ENCODE measurements around the gene WNT7B. TPM values are rescaled to one million over a fixed set of nuclear protein-coding genes. Genes with fewer than 3 reads are reported as not detected.

The WNT7B gene
- total RNA-seq, 1 experiment from 2014 or later, result not detected

DNA sequence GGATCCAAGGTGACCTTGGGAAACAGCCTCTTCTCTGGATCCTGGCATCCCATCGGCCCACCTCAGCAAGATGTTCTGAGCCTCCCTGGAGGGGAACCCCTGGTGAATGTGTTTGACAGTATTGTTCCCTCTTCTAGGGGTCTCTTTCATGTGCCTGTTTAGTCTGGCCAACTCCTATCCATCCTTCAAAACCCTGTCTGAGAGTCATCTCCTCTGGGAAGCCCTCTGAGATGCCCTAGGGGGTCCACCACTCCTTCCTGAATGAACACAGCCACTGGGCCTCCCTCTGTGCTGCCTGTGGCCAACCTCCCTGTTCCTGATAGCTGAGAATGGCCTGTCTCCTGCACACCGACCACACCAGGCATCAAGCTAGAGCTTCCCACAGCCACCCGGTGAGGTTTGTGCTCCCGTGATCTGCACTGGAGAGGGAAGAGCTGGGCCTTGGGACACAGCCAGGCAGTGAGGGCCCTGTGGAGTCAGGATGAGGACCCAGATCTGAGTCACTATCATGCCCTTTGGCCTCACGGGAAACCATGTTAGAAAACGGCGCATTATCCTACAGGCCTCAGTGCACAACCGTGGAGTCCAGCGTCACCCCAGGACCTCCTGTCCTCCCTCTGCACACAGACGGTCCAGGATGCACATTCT is 8.8 kb downstream of the WNT7B start:
- ChIA-PET POLR2A (ENCODE audit: low non-redundant PET) (no interaction called here), CTCF (no interaction called here)
- intact Hi-C loops (cut with micrococcal nuclease; ENCODE audit: unreplicated experiment), result no loop called here
- Histone ChIP-seq H3K4me3 (ENCODE audit: low read depth, low read length, poor library complexity, severe bottlenecking) (no peak overlapping the region), H3K36me3 (ENCODE audit: insufficient read depth, low read length, poor library complexity, severe bottlenecking) (no peaks in the 10 kb centered on the region), H3K4me1 (ENCODE audit: insufficient read depth, low read length, poor library complexity, severe bottlenecking) (peaks cover 9% of the 10 kb centered on the region), H3K9me3 (ENCODE audit: low read depth, low read length, poor library complexity, severe bottlenecking) (no peaks in the 10 kb centered on the region), H3K27ac (ENCODE audit: low read depth, low read length, poor library complexity, severe bottlenecking) (no peak overlapping the region), H3K27me3 (replicated peaks; ENCODE audit: insufficient read depth, low read depth, low read length, poor library complexity) (peaks cover 37% of the 10 kb centered on the region)
- no TSS peak for BruUV-seq (replicated peaks)
- no peak for TF ChIP-seq EZH2 (IDR thresholded peaks at IDR 0.05; ENCODE audit: borderline replicate concordance, low read depth, low read length, poor library complexity, severe bottlenecking)
- TF ChIP-seq, protein P1, sequence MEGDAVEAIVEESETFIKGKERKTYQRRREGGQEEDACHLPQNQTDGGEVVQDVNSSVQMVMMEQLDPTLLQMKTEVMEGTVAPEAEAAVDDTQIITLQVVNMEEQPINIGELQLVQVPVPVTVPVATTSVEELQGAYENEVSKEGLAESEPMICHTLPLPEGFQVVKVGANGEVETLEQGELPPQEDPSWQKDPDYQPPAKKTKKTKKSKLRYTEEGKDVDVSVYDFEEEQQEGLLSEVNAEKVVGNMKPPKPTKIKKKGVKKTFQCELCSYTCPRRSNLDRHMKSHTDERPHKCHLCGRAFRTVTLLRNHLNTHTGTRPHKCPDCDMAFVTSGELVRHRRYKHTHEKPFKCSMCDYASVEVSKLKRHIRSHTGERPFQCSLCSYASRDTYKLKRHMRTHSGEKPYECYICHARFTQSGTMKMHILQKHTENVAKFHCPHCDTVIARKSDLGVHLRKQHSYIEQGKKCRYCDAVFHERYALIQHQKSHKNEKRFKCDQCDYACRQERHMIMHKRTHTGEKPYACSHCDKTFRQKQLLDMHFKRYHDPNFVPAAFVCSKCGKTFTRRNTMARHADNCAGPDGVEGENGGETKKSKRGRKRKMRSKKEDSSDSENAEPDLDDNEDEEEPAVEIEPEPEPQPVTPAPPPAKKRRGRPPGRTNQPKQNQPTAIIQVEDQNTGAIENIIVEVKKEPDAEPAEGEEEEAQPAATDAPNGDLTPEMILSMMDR (conservative IDR thresholded peaks at IDR 0.05; ENCODE audit: low read depth, low read length), result no peak
- DNase-seq (ENCODE audit: low spot score), result no peak

DNA sequence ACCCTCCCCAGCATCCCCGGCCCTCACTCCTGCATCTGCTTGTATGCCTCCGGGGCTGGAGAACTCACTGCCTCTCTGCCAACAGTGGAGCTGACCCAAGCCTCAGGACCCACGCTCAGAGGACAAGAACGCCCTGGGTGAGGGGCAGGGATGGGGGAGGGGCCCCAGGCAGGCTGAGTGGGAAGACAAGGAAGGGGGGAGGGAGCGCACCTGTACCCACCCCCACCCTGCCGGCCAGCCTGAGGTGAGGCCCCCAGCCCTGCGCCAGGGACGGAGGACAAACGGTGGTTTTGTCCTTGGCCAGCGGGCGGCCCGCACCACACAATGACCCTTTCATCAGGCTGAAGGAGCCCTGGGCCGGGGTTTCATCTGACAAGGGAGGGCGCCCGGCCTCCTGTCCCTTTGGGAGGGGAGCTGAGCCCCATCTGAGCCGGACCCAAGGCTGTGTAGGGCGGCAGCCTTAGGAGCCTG is 10.0 kb downstream of the WNT7B start:
- no peak for DNase-seq (ENCODE audit: low spot score)
- no TSS peak for BruUV-seq (replicated peaks)
- no peaks in the 10 kb centered on the region for H3K36me3 ChIP-seq (ENCODE audit: insufficient read depth, low read length, poor library complexity, severe bottlenecking)
- intact Hi-C loops (cut with micrococcal nuclease; ENCODE audit: unreplicated experiment), result no loop called here
- H3K4me1 ChIP-seq (ENCODE audit: insufficient read depth, low read length, poor library complexity, severe bottlenecking), result peaks cover 9% of the 10 kb centered on the region
- H3K9me3 ChIP-seq (ENCODE audit: low read depth, low read length, poor library complexity, severe bottlenecking), result no peaks in the 10 kb centered on the region
- no peak overlapping the region for H3K4me3 ChIP-seq (ENCODE audit: low read depth, low read length, poor library complexity, severe bottlenecking)
- no peak overlapping the region for H3K27ac ChIP-seq (ENCODE audit: low read depth, low read length, poor library complexity, severe bottlenecking)
- POLR2A ChIA-PET (ENCODE audit: low non-redundant PET), result no interaction called here
- TF ChIP-seq, protein P1 (conservative IDR thresholded peaks at IDR 0.05; ENCODE audit: low read depth, low read length), result no peak
- peaks cover 25% of the 10 kb centered on the region for H3K27me3 ChIP-seq (replicated peaks; ENCODE audit: insufficient read depth, low read depth, low read length, poor library complexity)
- CTCF ChIA-PET, result no interaction called here

- TF ChIP-seq EZH2 (IDR thresholded peaks at IDR 0.05; ENCODE audit: borderline replicate concordance, low read depth, low read length, poor library complexity, severe bottlenecking), result no peak
- TF ChIP-seq, protein P1 (conservative IDR thresholded peaks at IDR 0.05; ENCODE audit: low read depth, low read length), result no peak
- peaks cover 21% of the 10 kb centered on the region for H3K27me3 ChIP-seq (replicated peaks; ENCODE audit: insufficient read depth, low read depth, low read length, poor library complexity)
- CTCF ChIA-PET, result no interaction called here
- no peak overlapping the region for H3K4me3 ChIP-seq (ENCODE audit: low read depth, low read length, poor library complexity, severe bottlenecking)
- intact Hi-C loops (cut with micrococcal nuclease; ENCODE audit: unreplicated experiment), result no loop called here
- no TSS peak for BruUV-seq (replicated peaks)
- no peaks in the 10 kb centered on the region for H3K36me3 ChIP-seq (ENCODE audit: insufficient read depth, low read length, poor library complexity, severe bottlenecking)
- H3K4me1 ChIP-seq (ENCODE audit: insufficient read depth, low read length, poor library complexity, severe bottlenecking), result peaks cover 8% of the 10 kb centered on the region
- POLR2A ChIA-PET (ENCODE audit: low non-redundant PET), result no interaction called here
- no peaks in the 10 kb centered on the region for H3K9me3 ChIP-seq (ENCODE audit: low read depth, low read length, poor library complexity, severe bottlenecking)
- H3K27ac ChIP-seq (ENCODE audit: low read depth, low read length, poor library complexity, severe bottlenecking), result no peak overlapping the region
- no peak for DNase-seq (ENCODE audit: low spot score)
These were observed 10.6 kb downstream of the WNT7B start for GRCh38 chr22:45966320-45966894.
